ENCODE measurements around the gene KCNQ4.

KCNQ4 gene

DNA sequence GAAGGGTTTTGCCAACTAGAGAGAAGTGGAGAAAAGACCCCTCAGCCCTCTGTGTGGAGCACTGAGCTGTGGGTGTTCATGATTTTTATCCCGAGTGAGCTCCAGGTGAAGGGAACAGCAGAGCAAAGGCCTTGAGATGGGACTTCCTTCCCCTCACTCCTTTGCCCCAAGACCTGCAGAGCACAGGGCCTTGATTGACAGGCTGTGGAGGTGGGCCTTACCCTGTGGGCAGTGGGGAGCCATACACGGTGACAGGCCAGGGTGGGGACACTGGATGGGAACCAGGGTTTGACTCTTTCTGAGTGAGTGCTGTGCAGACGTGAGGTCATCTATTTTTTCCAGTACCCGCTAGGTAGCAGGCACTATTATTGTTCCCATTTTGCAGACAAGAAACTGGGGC, 10.5 kb downstream of the KCNQ4 start:
- ChIA-PET POLR2A (ENCODE audit: low non-redundant PET) (no interaction called here), CTCF (interaction anchor here (0.7 kb wide), 1 partner anchor 482 kb away, joined by 3 read pairs; no protein-coding TSS in a partner anchor)
- H3K27ac ChIP-seq = no peak overlapping the region
- TF ChIP-seq CTCF (conservative IDR thresholded peaks at IDR 0.05; ENCODE audit: low read depth) = no peak
- no peak for DNase-seq (ENCODE audit: low spot score)

DNA sequence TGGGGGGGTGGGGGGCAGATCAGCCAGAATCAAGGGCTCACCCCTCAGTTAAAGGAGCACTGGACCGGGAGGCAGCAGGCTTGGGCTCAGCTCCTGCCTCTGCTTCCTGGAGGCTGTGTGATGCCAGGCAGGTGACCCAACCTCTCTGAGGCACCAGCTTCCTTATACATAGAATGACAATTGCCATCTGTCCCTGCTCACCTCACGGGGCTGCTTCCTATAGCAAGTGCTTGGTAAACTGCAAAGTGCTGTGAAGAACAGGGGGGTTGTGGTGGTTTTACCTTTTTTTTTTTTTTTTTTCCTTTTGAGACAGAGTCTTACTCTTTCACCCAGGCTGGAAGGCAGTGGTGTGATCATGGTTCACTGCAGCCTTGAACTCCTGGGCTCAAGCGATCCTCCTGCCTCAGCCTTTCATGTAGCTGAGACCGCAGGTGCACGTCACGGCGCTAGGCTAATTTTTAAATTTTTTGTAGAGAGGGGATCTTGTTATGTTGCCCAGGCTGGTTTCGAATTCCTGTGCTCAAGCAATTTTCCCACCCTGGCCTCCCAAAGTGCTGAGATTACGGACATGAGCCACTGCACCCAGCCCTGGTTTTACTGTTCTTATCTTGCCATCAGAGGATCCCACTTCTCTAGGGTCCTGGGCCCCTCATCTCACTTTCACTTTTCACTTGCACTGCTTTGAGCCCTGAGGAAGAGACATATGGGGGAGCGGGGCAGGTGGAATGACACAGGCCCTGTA, 11.6 kb downstream of the KCNQ4 start:
- no peak overlapping the region for H3K27ac ChIP-seq
- ChIA-PET CTCF (interaction anchor here (0.7 to 1.5 kb wide), 2 partner anchors 22 to 158 kb away, joined by 3 to 4 read pairs; no protein-coding TSS in a partner anchor), POLR2A (ENCODE audit: low non-redundant PET) (interaction anchor here (0.7 kb wide), 1 partner anchor 89 kb away, joined by 4 read pairs; no protein-coding TSS in a partner anchor)

DNA sequence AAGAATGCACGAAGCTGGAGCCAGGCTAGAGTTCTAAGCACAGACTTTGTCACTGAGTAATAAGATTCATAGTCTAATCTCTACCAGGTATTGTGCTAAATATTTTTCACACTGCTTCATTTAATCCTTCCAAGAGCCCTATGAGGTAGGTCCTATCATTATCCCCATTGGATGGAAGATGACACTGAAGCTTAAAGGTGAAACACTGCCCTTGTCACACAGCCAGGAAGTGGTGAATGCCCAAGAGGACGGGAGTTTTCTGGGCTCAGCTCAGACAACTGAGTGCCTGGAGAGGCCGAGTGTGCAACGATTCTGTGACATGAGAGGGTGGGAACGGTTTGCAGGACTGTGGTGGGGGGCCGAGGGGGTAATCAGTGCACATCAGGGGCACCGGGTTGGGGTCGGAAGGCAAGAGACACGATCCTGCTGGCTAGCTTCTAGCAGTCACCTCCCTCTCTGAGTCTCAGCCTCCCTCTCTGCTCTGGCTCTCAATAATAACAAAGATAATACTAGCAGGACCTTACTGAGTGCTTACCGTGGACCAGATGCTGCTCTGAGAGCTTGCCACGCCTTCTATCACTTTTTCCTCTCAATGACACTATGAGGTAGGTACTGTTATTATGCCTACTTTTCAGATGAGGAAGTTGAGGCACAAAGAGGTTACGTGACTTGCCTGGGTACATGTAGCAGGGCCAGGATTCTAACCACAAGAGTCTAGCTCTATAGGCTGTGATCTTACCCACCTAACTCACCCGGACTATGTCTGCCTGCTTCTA, 12.4 kb downstream of the KCNQ4 start:
- no peak for TF ChIP-seq CTCF (conservative IDR thresholded peaks at IDR 0.05; ENCODE audit: low read depth)
- ChIA-PET POLR2A (ENCODE audit: low non-redundant PET) (interaction anchor here (0.7 kb wide), 1 partner anchor 90 kb away, joined by 4 read pairs; no protein-coding TSS in a partner anchor), CTCF (interaction anchor here (0.8 to 1.5 kb wide), 2 partner anchors 22 to 157 kb away, joined by 4 read pairs; no protein-coding TSS in a partner anchor)
- no peak for DNase-seq (ENCODE audit: low spot score)
- no peak overlapping the region for H3K27ac ChIP-seq

More for the DNA sequence above, 11.6 kb downstream of the KCNQ4 start:
- no peak for TF ChIP-seq CTCF (conservative IDR thresholded peaks at IDR 0.05; ENCODE audit: low read depth)
- DNase-seq (ENCODE audit: low spot score) = no peak

DNA sequence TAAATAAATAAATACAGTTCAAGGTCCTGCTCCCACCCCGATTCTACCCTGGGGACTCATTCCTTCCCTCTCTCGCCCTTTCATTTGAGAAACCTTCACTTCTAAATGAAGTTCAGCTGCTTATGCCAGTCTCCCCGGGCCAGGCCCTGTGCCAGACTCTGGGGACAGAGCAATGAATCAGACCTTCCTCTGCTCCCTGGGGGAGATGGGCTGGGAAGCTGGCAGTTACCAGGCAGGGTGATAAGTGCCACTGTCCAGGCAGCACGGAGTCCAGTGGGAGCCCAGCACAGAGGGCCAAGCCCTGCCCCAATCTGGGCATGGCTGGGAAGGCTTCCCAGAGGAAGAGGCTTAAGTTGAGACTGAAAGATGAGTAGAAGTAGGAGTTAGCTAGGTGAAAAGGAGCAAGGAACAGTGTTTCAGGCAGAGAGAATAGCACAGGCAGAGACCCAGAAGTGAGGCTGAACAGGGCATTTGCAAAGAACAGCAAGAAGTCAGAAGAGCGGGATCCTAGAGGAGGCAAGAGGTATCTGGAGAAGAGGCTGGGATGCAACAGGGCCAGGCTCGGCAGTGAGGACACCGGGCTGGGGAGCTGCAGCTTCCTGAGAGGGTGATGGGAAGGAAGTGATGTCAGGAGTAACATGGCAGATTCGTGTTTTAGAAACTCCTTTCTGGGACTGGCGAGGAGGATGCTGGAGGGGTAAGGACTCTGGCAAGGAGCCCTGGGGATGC, 13.5 kb downstream of the KCNQ4 start:
- H3K27ac ChIP-seq = no peak overlapping the region
- no peak for DNase-seq (ENCODE audit: low spot score)
- ChIA-PET CTCF (interaction anchor here (0.6 kb wide), 1 partner anchor 135 kb away, joined by 3 read pairs; no protein-coding TSS in a partner anchor), POLR2A (ENCODE audit: low non-redundant PET) (no interaction called here)
- no peak for TF ChIP-seq CTCF (conservative IDR thresholded peaks at IDR 0.05; ENCODE audit: low read depth)

GRCh38 chr1:40797668-40798010, 14.1 kb downstream of the KCNQ4 start:
- no peak for TF ChIP-seq CTCF (conservative IDR thresholded peaks at IDR 0.05; ENCODE audit: low read depth)
- ChIA-PET POLR2A (ENCODE audit: low non-redundant PET) (no interaction called here), CTCF (interaction anchor here (0.6 kb wide), 2 partner anchors 135 to 521 kb away, joined by 3 read pairs; no protein-coding TSS in a partner anchor)
- no peak overlapping the region for H3K27ac ChIP-seq
- no peak for DNase-seq (ENCODE audit: low spot score)
